GM19395 (cell line): ENCODE data around the gene KIAA1549.

Experiments
- ATAC-seq: cut with Tn5 transposase; IDR thresholded peaks from one replicate; pipeline ENCODE4 v1.9.1; 2021; ENCODE audit warnings: mild to moderate bottlenecking, moderate library complexity; ENCODE audit not compliant: unreplicated experiment

The KIAA1549 gene

GRCh38 chr7:138911007-138911406 lies 70.2 kb downstream of the KIAA1549 start:
- ATAC-seq: no peak

GRCh38 chr7:138907850-138908249 lies 73.3 kb downstream of the KIAA1549 start:
- no peak for ATAC-seq

GRCh38 chr7:138907201-138907847 lies 73.9 kb downstream of the KIAA1549 start:
- ATAC-seq: no peak

- no peak for ATAC-seq
Observed at GRCh38 chr7:138903859-138904435, 77.2 kb downstream of the KIAA1549 start.

- ATAC-seq: no peak
Observed at GRCh38 chr7:138903186-138903820, 77.9 kb downstream of the KIAA1549 start.

GRCh38 chr7:138902161-138902560 lies 79.0 kb downstream of the KIAA1549 start:
- ATAC-seq: no peak

GRCh38 chr7:138900035-138900828 lies 81.0 kb downstream of the KIAA1549 start:
- ATAC-seq: no peak

GRCh38 chr7:138898802-138899201 lies 82.4 kb downstream of the KIAA1549 start:
- ATAC-seq: no peak

- peak; percentile 67 for ATAC-seq
Observed at GRCh38 chr7:138898255-138898654, 82.9 kb downstream of the KIAA1549 start.

GRCh38 chr7:138895679-138896078 lies 85.5 kb downstream of the KIAA1549 start:
- no peak for ATAC-seq

GRCh38 chr7:138893258-138893657 lies 87.9 kb downstream of the KIAA1549 start:
- no peak for ATAC-seq

- no peak for ATAC-seq
Observed at GRCh38 chr7:138892812-138893211, 88.4 kb downstream of the KIAA1549 start.

- ATAC-seq: no peak
Observed at GRCh38 chr7:138892006-138892630, 89.1 kb downstream of the KIAA1549 start.

- ATAC-seq: no peak
Observed at GRCh38 chr7:138891446-138891810, 89.8 kb downstream of the KIAA1549 start.

- ATAC-seq: no peak
Observed at GRCh38 chr7:138890499-138891445, 90.4 kb downstream of the KIAA1549 start.

GRCh38 chr7:138889582-138890498 lies 91.3 kb downstream of the KIAA1549 start:
- ATAC-seq: no peak

- ATAC-seq: no peak
Observed at GRCh38 chr7:138887872-138888656, 93.1 kb downstream of the KIAA1549 start.

- ATAC-seq: no peak
Observed at GRCh38 chr7:138887085-138887710, 94.0 kb downstream of the KIAA1549 start.
